ENCODE data around the gene EDIL3.

Gene EDIL3

DNA sequence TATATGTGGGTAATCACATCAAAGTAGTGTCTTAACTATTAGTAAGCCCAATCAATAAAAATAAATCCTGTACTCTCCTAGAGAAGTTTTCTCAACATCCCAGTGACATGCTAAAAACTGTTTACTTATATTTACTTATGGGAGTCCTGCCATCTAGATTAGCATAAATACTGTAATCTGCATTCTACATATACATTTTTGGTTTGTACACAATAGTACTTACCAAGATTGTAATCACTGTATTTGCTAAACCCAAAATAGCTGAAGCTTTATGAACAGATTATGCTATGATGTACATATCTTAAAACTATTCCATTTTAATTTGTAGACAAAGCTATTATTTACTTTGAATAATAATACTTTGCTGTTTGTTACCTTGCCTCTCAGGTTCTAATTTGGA is 105.4 kb downstream of the EDIL3 start:
- no peak for DNase-seq (ENCODE audit: low read depth)
- no peak overlapping the region for H3K4me3 ChIP-seq (ENCODE audit: control insufficient read depth, low read depth, low read length)
- no peak for TF ChIP-seq CTCF (conservative IDR thresholded peaks at IDR 0.05; ENCODE audit: control insufficient read depth, insufficient read depth, low read depth, low read length)

- DNase-seq (ENCODE audit: low read depth): no peak
- TF ChIP-seq CTCF (conservative IDR thresholded peaks at IDR 0.05; ENCODE audit: control insufficient read depth, insufficient read depth, low read depth, low read length): no peak
Observed at GRCh38 chr5:84275609-84276008, 109.1 kb downstream of the EDIL3 start.

GRCh38 chr5:84274585-84275468 is 109.9 kb downstream of the EDIL3 start:
- no peak overlapping the region for H3K4me3 ChIP-seq (ENCODE audit: control insufficient read depth, low read depth, low read length)
- peak; percentile 47 for DNase-seq (ENCODE audit: low read depth)

More at GRCh38 chr5:84275609-84276008, 109.1 kb downstream of the EDIL3 start:
- H3K4me3 ChIP-seq (ENCODE audit: control insufficient read depth, low read depth, low read length): no peak overlapping the region

DNA sequence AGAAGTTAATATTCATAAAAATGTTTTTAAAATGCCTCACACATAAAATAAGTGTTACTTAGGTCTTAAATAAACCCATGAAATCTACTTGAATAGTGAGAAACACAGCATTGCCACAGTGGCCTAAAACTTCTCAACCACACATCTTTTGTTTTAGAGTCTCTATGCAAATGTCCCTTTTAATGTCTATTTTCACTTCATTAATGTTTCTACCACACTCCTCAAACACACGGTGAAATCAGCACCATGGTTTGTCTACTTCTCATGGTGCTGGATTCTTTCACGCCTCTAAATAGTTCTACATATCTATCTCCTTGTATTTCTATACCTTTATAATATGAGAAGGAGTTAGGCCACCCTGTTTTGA is 111.2 kb downstream of the EDIL3 start:
- DNase-seq (ENCODE audit: low read depth): no peak
- no peak overlapping the region for H3K4me3 ChIP-seq (ENCODE audit: control insufficient read depth, low read depth, low read length)
- TF ChIP-seq CTCF (conservative IDR thresholded peaks at IDR 0.05; ENCODE audit: control insufficient read depth, insufficient read depth, low read depth, low read length): no peak

More at GRCh38 chr5:84274585-84275468, 109.9 kb downstream of the EDIL3 start:
- peak; percentile 65 for TF ChIP-seq CTCF (conservative IDR thresholded peaks at IDR 0.05; ENCODE audit: control insufficient read depth, insufficient read depth, low read depth, low read length)

GRCh38 chr5:84272771-84273516 is 111.7 kb downstream of the EDIL3 start:
- DNase-seq (ENCODE audit: low read depth): no peak
- no peak overlapping the region for H3K4me3 ChIP-seq (ENCODE audit: control insufficient read depth, low read depth, low read length)
- TF ChIP-seq CTCF (conservative IDR thresholded peaks at IDR 0.05; ENCODE audit: control insufficient read depth, insufficient read depth, low read depth, low read length): no peak

DNA sequence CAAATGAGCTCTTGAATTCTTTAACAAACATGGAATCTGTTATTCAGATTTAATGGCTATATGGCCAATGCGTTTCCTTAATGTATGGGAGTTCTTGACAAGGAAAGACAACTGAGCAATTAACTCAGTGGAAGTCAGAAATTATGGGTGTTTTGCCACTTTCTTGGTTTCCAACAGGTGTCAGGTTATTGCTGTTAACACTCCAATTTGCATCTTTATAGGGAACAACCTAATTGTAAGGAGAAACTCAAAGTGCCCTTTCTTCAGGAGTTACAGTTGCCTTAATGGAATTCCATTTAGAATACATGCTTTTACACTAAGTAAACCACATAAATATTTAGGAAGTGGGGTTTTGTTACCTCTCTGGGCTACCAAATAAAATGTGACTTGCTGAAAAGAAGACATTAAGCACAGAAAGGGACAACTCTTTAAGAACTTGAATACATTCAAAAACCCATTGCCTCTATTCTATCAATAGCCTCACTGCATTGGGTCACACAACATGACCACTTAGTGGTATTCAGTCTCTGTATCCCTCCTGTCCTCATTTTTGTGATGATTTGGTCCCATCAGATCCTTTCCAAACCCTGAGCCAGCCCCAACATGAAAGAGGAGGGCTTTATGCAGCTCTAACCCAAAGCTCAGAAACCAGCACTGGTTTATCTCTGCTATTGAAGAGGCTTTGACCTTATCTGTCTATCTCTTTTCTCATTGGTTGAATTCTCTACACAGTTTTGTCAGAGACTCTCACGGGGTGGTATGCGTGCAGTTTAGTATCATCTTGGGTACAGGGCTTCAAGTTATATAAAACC is 118.7 kb downstream of the EDIL3 start:
- no peak for DNase-seq (ENCODE audit: low read depth)
- no peak overlapping the region for H3K4me3 ChIP-seq (ENCODE audit: control insufficient read depth, low read depth, low read length)
- TF ChIP-seq CTCF (conservative IDR thresholded peaks at IDR 0.05; ENCODE audit: control insufficient read depth, insufficient read depth, low read depth, low read length): no peak
